Liver (tissue), 3 donors: ENCODE measurements around the gene ERC2.

Source experiments
- CTCF ChIP-seq: fragments of 150-350 bp; IDR thresholded peaks from 2 replicates; pipeline ENCODE4 v1.5.1; 2017; ENCODE audit warnings: improper control_type of control experiment, low read depth, low read length; ENCODE audit not compliant: missing input control
- JUND ChIP-seq, 2 donors: IDR thresholded peaks; 2 replicates each; pipeline ENCODE4 v1.6.1; 2016; ENCODE audit warnings: antibody characterized with exemption in 2 of 2
- NR2F2 ChIP-seq: IDR thresholded peaks from 2 replicates; pipeline ENCODE4 v1.6.1; 2016; ENCODE audit warnings: antibody characterized with exemption
- RXRA ChIP-seq, 2 donors: IDR thresholded peaks; 2 replicates each; pipeline ENCODE4 v1.6.1; 2017 to 2018; ENCODE audit warnings: antibody characterized with exemption in 2 of 2, mild to moderate bottlenecking in 1 of 2
- TF ChIP-seq, protein P1 (sequence below): IDR thresholded peaks from 2 replicates; pipeline ENCODE4 v1.6.1; 2016; ENCODE audit warnings: antibody characterized with exemption
- donor health status: healthy.
- donor health status: healthy.

- TF ChIP-seq CTCF (no peak), NR2F2 (no peak), RXRA (IDR thresholded peaks at IDR 0.05) (no peak), JUND (IDR thresholded peaks at IDR 0.05) (no peak)
- TF ChIP-seq, protein P1, sequence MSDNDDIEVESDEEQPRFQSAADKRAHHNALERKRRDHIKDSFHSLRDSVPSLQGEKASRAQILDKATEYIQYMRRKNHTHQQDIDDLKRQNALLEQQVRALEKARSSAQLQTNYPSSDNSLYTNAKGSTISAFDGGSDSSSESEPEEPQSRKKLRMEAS, result no peak
These were observed 43.4 kb downstream of the ERC2 start for GRCh38 chr3:56424885-56425284.
